Measurements from ENCODE around the gene CHD6.

CHD6 gene

DNA sequence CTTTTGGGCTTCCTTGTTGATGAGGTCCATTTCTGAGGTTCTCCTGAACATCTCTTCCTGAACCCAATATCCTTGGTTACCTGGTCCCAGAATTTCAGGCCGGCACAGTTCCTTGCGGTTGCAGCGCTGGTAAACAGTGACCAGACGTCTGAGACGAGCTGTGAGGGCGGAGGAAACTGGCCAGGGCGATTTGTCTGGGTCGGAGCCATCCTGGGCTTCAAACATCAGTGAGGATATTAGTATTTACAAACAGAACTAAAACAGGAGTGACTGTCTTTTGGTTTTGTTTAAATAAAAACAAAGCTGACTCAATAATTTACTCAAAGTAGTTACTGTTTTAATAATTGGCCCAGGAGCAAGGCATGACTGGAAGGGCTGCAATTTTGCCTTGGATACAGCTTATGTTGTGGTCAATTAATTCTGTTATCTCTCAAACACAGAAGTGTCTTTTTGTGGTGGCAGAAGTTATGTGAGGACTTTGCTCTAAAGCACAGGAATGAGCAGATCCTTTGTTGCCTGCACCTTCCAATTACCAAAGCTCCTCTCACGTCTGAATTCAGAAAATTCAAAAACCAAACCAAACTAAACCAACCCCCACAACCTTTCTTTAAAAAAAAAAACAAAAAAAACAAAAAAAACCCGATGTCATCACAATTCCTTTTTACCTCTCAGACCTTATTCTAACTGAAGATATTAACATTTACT is 192.8 kb downstream of the CHD6 start:
- DNase-seq (ENCODE audit: low read depth, low spot score), result no peak

DNA sequence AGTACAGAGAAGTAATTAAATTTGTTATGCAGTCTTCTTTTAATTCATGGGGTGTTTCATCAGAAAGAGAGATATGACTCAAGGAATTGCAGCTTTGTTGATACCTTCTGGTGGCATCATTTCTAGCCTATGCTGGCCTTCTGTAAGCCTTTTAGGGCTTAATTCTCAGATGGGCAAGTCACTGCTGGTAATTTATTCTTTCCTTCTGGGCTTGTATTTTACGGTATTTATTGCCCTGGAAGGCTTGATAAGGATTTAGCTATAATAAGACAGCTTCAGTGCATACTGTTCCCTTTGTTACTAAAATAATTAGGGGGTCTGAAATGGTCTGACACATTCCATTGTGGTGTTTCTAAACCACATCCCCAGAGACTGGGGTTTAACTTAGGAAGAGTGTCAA is 193.6 kb downstream of the CHD6 start:
- no peak for DNase-seq (ENCODE audit: low read depth, low spot score)

DNA sequence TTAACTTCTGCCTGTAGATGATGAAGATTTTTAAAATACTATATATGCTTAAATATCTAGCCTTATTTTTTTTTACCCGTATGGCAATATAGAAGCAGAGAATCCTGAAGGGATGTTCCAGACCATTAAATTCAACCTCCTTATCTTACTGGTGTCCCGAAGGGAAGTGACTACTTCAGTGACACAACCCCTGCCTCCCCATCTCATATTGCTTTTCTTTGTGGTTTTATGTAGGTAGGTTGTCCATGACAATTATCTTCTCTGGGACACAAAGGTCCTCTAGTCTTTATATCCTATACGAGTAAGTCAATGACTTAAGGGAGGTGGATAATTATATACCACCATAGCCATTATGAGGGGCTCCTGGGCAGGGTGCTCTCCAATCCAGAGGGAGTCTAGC is 194.2 kb downstream of the CHD6 start:
- DNase-seq (ENCODE audit: low read depth, low spot score), result no peak

DNA sequence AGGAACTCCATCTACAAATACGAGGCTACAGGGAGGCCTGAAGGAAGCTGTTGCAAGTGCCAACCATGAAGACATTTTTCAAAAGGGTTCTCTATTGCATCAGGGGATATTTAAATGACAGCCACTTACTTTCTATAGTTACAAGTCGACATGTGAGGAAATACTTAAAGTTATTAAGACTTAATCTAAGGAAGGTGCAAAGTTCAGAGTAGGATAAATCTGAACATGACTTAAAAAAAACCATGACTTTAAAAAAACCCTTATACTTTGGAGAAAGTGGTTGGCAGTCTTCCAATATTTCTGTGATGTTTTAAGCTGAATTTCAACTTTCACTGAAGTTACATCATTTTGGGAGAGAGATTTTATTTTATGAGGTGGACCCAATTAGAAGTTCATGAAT is 195.2 kb downstream of the CHD6 start:
- no peak for DNase-seq (ENCODE audit: low read depth, low spot score)

GRCh38 chr20:41418739-41419293 is 199.4 kb downstream of the CHD6 start:
- DNase-seq (ENCODE audit: low read depth, low spot score), result no peak

DNA sequence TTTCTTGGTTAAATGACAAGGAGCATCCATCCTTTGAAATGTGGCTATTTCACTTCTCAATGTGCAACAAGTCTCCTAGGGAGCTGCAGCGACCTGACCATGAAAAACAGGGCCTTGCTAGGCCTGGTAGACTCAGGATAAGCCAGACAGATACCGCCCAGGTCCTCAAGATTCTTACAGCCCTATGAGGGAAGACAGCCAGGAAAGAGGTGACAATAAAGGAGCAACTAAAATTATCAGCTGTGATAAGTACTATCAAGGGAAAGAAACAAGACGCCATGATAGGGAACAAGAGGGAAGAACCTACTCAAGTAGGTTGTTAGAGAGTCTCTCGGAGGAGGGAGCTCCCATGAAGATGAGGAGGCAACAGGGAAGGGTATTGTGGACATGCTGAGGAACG is 200.1 kb downstream of the CHD6 start:
- DNase-seq (ENCODE audit: low read depth, low spot score), result no peak

- no peak for DNase-seq (ENCODE audit: low read depth, low spot score)
Observed at GRCh38 chr20:41415191-41415590, 203.0 kb downstream of the CHD6 start.

GRCh38 chr20:41413169-41413568 is 205.0 kb downstream of the CHD6 start:
- no peak for DNase-seq (ENCODE audit: low read depth, low spot score)

- no peak for DNase-seq (ENCODE audit: low read depth, low spot score)
Observed at GRCh38 chr20:41412324-41413120, 205.7 kb downstream of the CHD6 start.

DNA sequence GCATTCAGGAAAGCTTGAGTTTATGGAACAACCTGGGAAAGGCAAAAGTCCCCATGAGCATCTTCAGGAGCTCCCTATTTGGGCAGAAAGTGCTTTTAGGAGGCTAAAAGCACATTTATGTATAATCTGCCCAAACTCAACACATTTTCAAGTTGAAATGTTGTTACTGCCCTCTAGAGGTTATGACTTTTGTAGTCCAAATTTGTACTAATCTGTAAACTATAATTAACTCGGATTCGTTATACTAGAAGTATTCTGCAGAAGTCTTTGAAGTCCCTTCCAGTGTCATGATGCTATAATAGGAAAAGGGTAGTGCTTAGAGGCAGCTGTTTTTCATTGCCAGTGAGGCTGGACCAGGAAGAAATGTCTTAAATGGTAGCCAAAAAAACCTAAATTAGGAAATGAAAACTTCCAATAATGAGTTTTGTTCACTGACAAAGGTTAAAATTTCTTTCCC is 206.8 kb downstream of the CHD6 start:
- DNase-seq (ENCODE audit: low read depth, low spot score), result no peak

DNA sequence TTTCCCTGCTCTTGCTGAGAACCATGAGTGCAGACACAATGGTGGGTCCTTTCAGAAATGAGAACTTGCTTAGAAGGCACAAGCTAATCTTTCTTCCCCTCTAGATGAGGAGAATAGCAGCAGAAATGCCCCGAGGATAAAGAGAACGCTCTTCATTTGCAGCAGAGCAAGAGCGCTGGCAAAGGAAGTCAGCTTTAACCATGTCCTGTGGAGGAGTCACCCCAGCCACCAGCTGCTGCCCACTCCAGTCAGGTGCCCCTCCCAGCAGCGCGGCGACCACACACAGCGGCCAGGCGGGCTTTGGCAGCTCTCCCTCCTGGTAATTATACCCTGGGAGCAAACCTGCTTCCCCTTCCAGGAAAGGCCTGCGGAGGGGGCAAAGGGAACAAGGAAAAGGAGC is 209.2 kb downstream of the CHD6 start:
- no peak for DNase-seq (ENCODE audit: low read depth, low spot score)

DNA sequence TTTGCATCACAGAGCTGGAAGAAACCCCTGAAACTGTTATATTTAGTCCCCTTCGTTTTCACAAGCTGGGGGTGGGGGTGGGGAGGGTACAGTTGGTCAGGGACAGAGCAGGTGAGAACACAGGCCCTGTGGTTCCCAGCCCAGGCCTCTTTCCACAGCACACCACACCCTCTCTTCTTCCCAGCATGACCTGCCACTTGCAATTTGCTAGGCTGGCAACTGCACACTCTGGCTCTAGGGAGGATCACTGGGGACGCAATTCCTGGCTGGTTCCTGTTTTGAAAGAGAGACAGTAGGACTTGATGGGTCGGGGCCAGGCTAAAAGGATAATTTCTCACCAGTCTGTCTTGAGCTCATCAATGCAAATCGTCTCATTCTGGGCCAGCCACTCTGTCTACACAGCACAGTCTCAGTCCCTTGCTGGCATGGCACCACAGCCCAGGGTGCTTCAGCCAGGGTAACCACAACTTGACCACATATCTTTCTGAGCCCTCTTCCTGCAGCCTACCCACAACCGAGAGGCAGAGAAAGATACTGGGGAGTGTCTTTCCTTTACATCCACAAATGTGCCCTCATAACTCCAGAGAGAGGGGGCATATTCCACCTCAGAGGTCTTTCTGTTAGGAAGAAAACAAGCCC is 209.9 kb downstream of the CHD6 start:
- no peak for DNase-seq (ENCODE audit: low read depth, low spot score)

DNA sequence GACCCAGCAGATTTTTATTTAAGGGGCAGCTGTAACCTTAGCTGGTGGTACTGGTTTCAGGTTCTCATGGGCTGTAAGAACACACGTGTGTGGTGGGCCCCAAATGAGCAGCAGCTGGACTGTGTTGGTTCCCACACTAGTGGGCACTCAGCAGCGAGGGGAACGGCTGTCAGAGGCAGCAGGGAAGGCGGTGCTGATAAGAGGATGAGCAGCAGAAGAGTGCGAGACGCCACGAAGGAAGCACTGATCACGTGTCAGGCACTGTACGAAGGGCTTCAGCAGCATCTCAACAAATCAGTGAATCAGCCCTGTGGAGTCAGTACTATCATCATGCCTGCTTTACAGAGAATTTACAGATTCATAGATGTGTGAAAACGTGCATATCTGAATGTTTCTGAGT is 210.6 kb downstream of the CHD6 start:
- no peak for DNase-seq (ENCODE audit: low read depth, low spot score)

GRCh38 chr20:41406896-41407444 is 211.2 kb downstream of the CHD6 start:
- DNase-seq (ENCODE audit: low read depth, low spot score), result no peak

GRCh38 chr20:41406353-41406752 is 211.8 kb downstream of the CHD6 start:
- DNase-seq (ENCODE audit: low read depth, low spot score), result no peak

DNA sequence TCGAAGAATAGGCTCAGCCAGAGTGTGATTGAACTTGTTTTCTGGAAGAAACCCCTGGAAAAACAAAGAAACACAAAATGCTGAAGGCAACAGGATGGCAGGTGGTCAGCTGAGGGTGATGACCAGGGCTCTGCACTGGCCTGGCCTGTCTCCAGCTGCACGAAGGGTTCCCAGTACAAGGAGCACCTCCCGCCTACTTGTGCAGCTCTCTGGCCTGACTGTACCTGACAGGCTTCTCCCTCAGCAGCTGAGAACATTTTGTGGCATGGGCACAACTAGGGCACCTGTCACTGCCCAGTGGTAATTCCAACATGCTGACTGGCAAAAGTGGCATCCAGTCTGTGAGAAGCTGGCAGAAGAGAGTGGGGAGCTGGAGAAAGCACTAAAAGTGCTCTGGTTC is 212.7 kb downstream of the CHD6 start:
- no peak for DNase-seq (ENCODE audit: low read depth, low spot score)

GRCh38 chr20:41403604-41404003 is 214.6 kb downstream of the CHD6 start:
- DNase-seq (ENCODE audit: low read depth, low spot score), result no peak

GRCh38 chr20:41398408-41398807 is 219.8 kb downstream of the CHD6 start:
- DNase-seq (ENCODE audit: low read depth, low spot score), result no peak

GRCh38 chr20:41395667-41396664 is 222.2 kb downstream of the CHD6 start:
- DNase-seq (ENCODE audit: low read depth, low spot score), result no peak

GRCh38 chr20:41394931-41395666 is 223.1 kb downstream of the CHD6 start:
- no peak for DNase-seq (ENCODE audit: low read depth, low spot score)

Measured in iPS DF 19.7 (cell line).